ENCODE results near the gene BUB1. TPM values are rescaled to one million over a fixed set of nuclear protein-coding genes. Genes with fewer than 3 reads are reported as not detected.

Gene BUB1
- total and polyA plus RNA-seq, 9 of the 15 experiments (the other 6 are each of a cell fraction or from before 2014, with no cell fraction given), result 73.4 to 247 (median 118) TPM

- CTCF ChIA-PET (ENCODE audit: low intra/inter-chr PET ratio), result no interaction called here
- Histone ChIP-seq H3K4me2 (ENCODE audit: insufficient read depth, low read length) (no peak overlapping the region), H3K79me2 (ENCODE audit: control insufficient read depth, insufficient read depth, low read length) (no peaks in the 10 kb centered on the region), H3K9ac (ENCODE audit: insufficient read depth in 1 of 2, low read depth in 2 of 2, low read length in 2 of 2) (no peak overlapping the region), H3K4me3 (no peak overlapping the region), H3K4me1 (replicated peaks in 1 of 2; ENCODE audit: control insufficient read depth in 2 of 2, insufficient read depth in 2 of 2, low read length in 2 of 2) (peaks cover 0 to 4% of the 10 kb centered on the region in 2 experiments; a peak in 2 of 5 replicates), H2AFZ (ENCODE audit: low read depth, low read length) (no peak overlapping the region), H3K36me3 (ENCODE audit: control insufficient read depth, insufficient read depth, low read length) (no peaks in the 10 kb centered on the region), H3K27ac (ENCODE audit: extremely low read depth, low read depth, low read length) (no peak overlapping the region), H3K9me1 (ENCODE audit: control insufficient read depth, insufficient read depth, low read length) (no peaks in the 10 kb centered on the region), H4K20me1 (replicated peaks; ENCODE audit: control insufficient read depth, insufficient read depth, low read length) (no peaks in the 10 kb centered on the region), H3K9me3 (replicated peaks; ENCODE audit: control insufficient read depth, insufficient read depth, low read depth, low read length) (no peaks in the 10 kb centered on the region), H3K27me3 (ENCODE audit: control insufficient read depth in 2 of 2, insufficient read depth in 2 of 2, low read length in 2 of 2) (peaks cover 2 to 9% of the 10 kb centered on the region in 2 experiments; a peak in 1 of 5 replicates)
- WGBS (ENCODE audit: insufficient coverage, low coverage, missing lambda C conversion rate), result 7% methylated on average over 1 of the region's 1 CpG
- DNase-seq (ENCODE audit: extremely low read depth in 1 of 4, low spot score in 3 of 4) (no peak), ATAC-seq (no peak), FAIRE-seq (no peak)
- intact Hi-C loops (cut with micrococcal nuclease), result no loop called here
- POLR2A ChIA-PET, result interaction anchor here (1.3 to 1.4 kb wide), 2 partner anchors 11 to 18 kb away, joined by 4 to 6 read pairs; no protein-coding TSS in a partner anchor
- BruUV-seq (replicated peaks), result no TSS peak
- in situ Hi-C loops (cut with MboI), result no loop called here
- TF ChIP-seq ZNF551 (CRISPR knock-in tag; IDR thresholded peaks at IDR 0.05) (no peak), KLF1 (tag; IDR thresholded peaks at IDR 0.05) (no peak), ZNF316 (IDR thresholded peaks at IDR 0.05) (no peak), AFF4 (CRISPR knock-in tag; IDR thresholded peaks at IDR 0.05) (no peak), PPARD (CRISPR knock-in tag; IDR thresholded peaks at IDR 0.05) (no peak), POLR2AphosphoS2 (IDR thresholded peaks at IDR 0.05; ENCODE audit: low read length) (no peak), EWSR1 (IDR thresholded peaks at IDR 0.05; ENCODE audit: borderline replicate concordance, low read depth, partially characterized antibody) (no peak), ZBTB33 (CRISPR knock-in tag; IDR thresholded peaks at IDR 0.05) (no peak), ZNF785 (CRISPR knock-in tag; IDR thresholded peaks at IDR 0.05) (no peak), ZNF778 (CRISPR knock-in tag; IDR thresholded peaks at IDR 0.05) (no peak), RAD21 (CRISPR knock-in tag; conservative IDR thresholded peaks at IDR 0.05 in 1 of 2, IDR thresholded peaks at IDR 0.05 in 1 of 2) (no peak), UBTF (IDR thresholded peaks at IDR 0.05; ENCODE audit: borderline replicate concordance in 1 of 2, low read depth in 2 of 2, low read length in 2 of 2) (no peak), MYC (IDR thresholded peaks at IDR 0.05; ENCODE audit: low read depth, low read length) (no peak), MYC (CRISPR knock-in tag; IDR thresholded peaks at IDR 0.05; ENCODE audit: borderline replicate concordance, low read depth) (no peak), PHF20 (IDR thresholded peaks at IDR 0.05; ENCODE audit: partially characterized antibody) (no peak), ZNF445 (CRISPR knock-in tag; IDR thresholded peaks at IDR 0.05; ENCODE audit: low read depth) (no peak)
Measured at GRCh38 chr2:110712737-110713136, 34.9 kb upstream of the BUB1 start.

Data from K562 (cell line).